Fibroblast of mammary gland (primary cell): ENCODE measurements around the gene CFAP43.

Experiments
- DNase-seq: peaks from one replicate; pipeline ENCODE4 v3.0.0-alpha.2; 2010; ENCODE audit warnings: low read depth
- H3K4me3 ChIP-seq: 2 replicates; pipeline ENCODE4 v1.5.1; 2011; ENCODE audit warnings: low read depth, mild to moderate bottlenecking, low read length, moderate library complexity; ENCODE audit not compliant: control insufficient read depth
- CTCF ChIP-seq: conservative IDR thresholded peaks from 2 replicates; pipeline ENCODE4 v1.5.1; 2011; ENCODE audit warnings: low read depth, low read length, inconsistent platforms; ENCODE audit not compliant: control insufficient read depth, insufficient read depth

The CFAP43 gene

DNA sequence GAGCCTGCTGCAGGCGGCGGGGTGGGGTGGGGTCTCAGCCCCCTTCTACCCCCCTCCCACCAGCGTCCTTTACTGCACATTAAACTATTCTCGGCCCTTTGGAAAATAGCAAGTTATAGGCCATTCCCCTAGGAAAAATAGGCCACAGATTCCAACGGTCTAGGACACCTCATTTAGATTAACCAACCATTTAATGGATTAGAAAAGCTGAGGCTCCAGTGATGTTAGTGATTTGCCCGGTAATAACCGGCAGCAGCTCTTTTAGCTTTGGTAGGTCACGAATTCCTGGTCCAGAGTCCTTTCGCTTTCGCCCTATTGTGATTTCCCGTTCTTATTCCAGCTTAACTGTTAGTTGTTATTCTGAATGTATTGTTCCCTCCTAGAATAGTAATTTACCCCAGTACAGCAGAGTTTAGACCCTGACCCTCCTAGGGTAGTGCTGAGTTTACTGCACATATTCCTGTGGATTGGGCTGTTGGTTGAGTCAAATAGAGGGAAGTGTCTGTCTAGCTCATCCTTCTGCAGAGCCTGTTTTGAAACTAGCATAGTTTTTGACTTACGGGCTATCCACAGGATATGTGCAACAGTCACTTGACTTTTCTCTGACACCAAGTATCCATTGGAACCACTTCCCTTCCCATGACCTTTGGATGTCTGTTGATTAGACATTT is 23.3 kb upstream of the CFAP43 start:
- no peak for TF ChIP-seq CTCF
- DNase-seq: peak; percentile 87
- peak overlapping the region; percentile 62 for H3K4me3 ChIP-seq

DNA sequence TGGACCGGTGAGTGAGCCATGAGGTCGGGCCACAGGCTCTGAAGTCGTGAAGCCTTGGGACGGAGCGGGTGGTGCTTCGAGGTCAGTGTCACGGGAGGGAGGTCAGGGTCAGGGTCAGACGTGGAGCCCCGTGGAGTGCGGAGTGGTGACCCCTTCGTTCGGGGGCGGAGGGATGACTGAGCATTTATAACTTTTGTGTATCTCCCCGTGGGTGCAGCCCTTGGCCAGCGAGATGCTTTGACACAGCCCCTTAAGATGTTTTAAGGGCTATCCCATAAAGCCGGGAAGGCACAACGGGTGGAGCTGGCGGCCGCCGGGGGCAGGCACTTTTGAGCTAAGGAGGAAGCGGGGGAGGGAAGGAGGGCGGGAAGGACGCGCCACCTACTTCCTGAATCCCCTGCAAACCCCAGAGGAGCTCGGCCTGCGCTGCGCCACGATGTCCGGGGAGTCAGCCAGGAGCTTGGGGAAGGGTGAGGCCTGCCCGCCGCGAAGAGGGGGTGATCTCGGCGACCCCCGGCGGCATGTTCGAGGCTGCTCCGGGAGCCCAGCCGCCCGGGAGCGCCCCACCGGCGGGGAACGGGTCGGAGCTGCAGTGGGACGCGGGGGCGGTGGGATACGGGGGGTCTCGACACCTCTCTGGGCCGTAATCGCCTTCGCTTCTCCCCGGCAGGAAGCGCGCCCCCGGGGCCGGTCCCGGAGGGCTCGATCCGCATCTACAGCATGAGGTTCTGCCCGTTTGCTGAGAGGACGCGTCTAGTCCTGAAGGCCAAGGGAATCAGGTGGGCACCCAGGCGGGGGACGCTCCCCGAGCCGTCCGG is 22.5 kb upstream of the CFAP43 start, which contains the start of gene GSTO1:
GSTO1 (plus strand) TSS at position 400 of the 818 bp plus-strand sequence; CDS start at position 437, 37 bp downstream.
- H3K4me3 ChIP-seq: peak within 1 kb of the TSS; percentile 62
- TF ChIP-seq CTCF: no peak
- DNase-seq: peak; percentile 79

- TF ChIP-seq CTCF: no peak
- DNase-seq: peak; percentile 28
- peak overlapping the region; percentile 62 for H3K4me3 ChIP-seq
Observed at GRCh38 chr10:104253606-104254410, 21.6 kb upstream of the CFAP43 start.

DNA sequence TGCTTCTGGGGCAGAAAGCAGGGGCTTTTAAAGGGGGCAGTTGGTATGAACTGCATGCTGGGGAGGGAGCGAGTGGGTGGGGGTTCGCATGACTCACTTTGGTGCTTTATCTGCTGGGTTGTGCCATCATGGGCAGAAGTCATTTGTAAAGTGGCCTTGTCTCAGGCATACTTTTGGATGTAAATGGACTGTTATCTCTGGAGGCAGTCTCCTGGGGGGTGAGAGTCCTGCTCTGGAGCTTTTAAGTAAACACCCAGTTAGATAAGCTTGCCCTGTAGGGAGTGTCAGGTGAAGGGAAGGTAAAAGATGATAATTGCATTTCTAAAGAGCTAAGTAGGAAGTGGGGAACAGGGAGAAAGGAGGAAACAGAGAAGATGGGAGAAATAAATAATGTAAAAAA is 20.9 kb upstream of the CFAP43 start:
- no peak for TF ChIP-seq CTCF
- no peak for DNase-seq
- H3K4me3 ChIP-seq: no peak overlapping the region

- DNase-seq: no peak
- no peak for TF ChIP-seq CTCF
- no peak overlapping the region for H3K4me3 ChIP-seq
Observed at GRCh38 chr10:104252368-104252767, 20.2 kb upstream of the CFAP43 start.

DNA sequence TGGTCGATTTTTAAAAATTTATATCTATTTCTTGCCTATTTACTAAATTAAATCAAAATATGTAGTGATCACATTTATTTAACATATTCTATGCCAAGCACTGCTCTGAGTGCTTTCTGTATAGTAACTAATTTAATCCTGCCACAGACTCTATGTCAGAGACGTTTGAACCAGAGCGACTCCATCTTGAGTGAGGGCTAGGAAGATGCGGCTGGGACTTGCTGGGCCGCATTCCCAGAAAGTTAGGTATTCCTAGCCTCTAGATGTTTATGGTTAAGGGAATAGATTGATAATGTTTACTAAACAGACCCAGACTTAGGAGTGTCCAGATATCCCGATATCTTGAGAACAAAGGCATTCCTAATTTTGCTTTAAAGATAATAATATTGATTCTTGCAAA is 19.3 kb upstream of the CFAP43 start:
- TF ChIP-seq CTCF: no peak
- DNase-seq: no peak
- H3K4me3 ChIP-seq: no peak overlapping the region
